OCI-LY7 (cell line): Measurements from ENCODE around the gene SCTR.

Experiments
- EZH2phosphoT487 ChIP-seq: fragments of 200-600 bp; sonication (generic); IDR thresholded peaks from 2 replicates; pipeline ENCODE4 v1.6.1; 2018; ENCODE audit warnings: low read depth, borderline replicate concordance, mild to moderate bottlenecking, mixed run types, antibody characterized with exemption, low read length, moderate library complexity, mixed read lengths
- TF ChIP-seq, protein P1 (sequence below): fragments of 200-600 bp; sonication (generic); conservative IDR thresholded peaks from 2 replicates; pipeline ENCODE4 v1.5.1; 2014; ENCODE audit warnings: mild to moderate bottlenecking, antibody characterized with exemption, low read length, moderate library complexity, mixed read lengths

DNA sequence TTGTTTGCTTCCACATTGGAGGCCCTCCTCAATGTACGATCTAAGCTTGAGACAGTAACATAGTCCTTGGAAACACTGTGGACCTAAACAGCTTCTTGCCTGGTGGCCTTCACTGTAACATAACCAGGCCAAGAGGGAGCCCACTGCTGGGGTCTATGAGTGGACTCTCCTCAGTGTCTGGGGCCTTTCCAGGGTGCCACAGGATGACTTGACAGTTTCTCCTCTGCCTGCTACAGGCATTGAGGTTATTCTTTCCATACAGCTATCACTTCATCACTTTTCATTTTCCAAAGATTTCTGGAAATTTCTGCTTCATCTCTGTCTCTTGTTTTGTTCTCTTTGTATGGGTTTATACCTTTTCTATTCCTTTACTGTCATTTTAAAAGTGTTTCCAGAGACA, 11.3 kb downstream of the SCTR start:
- TF ChIP-seq, protein P1, sequence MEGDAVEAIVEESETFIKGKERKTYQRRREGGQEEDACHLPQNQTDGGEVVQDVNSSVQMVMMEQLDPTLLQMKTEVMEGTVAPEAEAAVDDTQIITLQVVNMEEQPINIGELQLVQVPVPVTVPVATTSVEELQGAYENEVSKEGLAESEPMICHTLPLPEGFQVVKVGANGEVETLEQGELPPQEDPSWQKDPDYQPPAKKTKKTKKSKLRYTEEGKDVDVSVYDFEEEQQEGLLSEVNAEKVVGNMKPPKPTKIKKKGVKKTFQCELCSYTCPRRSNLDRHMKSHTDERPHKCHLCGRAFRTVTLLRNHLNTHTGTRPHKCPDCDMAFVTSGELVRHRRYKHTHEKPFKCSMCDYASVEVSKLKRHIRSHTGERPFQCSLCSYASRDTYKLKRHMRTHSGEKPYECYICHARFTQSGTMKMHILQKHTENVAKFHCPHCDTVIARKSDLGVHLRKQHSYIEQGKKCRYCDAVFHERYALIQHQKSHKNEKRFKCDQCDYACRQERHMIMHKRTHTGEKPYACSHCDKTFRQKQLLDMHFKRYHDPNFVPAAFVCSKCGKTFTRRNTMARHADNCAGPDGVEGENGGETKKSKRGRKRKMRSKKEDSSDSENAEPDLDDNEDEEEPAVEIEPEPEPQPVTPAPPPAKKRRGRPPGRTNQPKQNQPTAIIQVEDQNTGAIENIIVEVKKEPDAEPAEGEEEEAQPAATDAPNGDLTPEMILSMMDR = no peak
- TF ChIP-seq EZH2phosphoT487 = no peak
